Endothelial cell (in vitro differentiated cells): Measurements from ENCODE around the gene LAPTM4A. TPM values are rescaled to one million over a fixed set of nuclear protein-coding genes. Genes with fewer than 3 reads are reported as not detected.

Experiments
- DNase-seq: peaks from one replicate; pipeline ENCODE4 v3.0.0; 2021; ENCODE audit warnings: low spot score
- H3K27ac Mint-ChIP-seq: one replicate; pipeline ENCODE4 v1.8.0; 2021; ENCODE audit warnings: mixed read lengths, inconsistent platforms; ENCODE audit not compliant: unreplicated experiment
- H3K27me3 Mint-ChIP-seq: one replicate; pipeline ENCODE4 v1.8.0; 2021; ENCODE audit warnings: mild to moderate bottlenecking, moderate library complexity, mixed read lengths, inconsistent platforms; ENCODE audit not compliant: unreplicated experiment
- H3K36me3 Mint-ChIP-seq: one replicate; pipeline ENCODE4 v1.8.0; 2021; ENCODE audit warnings: mild to moderate bottlenecking, low read depth, mixed read lengths, inconsistent platforms; ENCODE audit not compliant: unreplicated experiment
- H3K4me1 Mint-ChIP-seq: one replicate; pipeline ENCODE4 v1.8.0; 2021; ENCODE audit warnings: mild to moderate bottlenecking, mixed read lengths, inconsistent platforms; ENCODE audit not compliant: unreplicated experiment
- H3K4me3 Mint-ChIP-seq: one replicate; pipeline ENCODE4 v1.8.0; 2021; ENCODE audit warnings: mild to moderate bottlenecking, mixed read lengths, inconsistent platforms; ENCODE audit not compliant: unreplicated experiment
- H3K9me3 Mint-ChIP-seq: one replicate; pipeline ENCODE4 v1.8.0; 2021; ENCODE audit warnings: mixed read lengths, inconsistent platforms; ENCODE audit not compliant: unreplicated experiment
- total RNA-seq: library from RNA; stranded (reverse); fragmentation: NEBNext Ultra II Directional; extraction: Animal tissue kit (Norgen Biotek cat#: 25700); gene quantifications from one replicate; pipeline ENCODE4 v1.2.1, GENCODE V29; 2021; ENCODE audit not compliant: unreplicated experiment
- TF ChIP-seq, protein P1 (sequence below): fragments of 200-600 bp; sonication (generic); IDR thresholded peaks from one replicate; pipeline ENCODE4 v1.5.0; 2021; ENCODE audit warnings: antibody characterized with exemption; ENCODE audit not compliant: unreplicated experiment

LAPTM4A gene
- total RNA-seq, 1 donor from 2014 or later, result 264 TPM

DNA sequence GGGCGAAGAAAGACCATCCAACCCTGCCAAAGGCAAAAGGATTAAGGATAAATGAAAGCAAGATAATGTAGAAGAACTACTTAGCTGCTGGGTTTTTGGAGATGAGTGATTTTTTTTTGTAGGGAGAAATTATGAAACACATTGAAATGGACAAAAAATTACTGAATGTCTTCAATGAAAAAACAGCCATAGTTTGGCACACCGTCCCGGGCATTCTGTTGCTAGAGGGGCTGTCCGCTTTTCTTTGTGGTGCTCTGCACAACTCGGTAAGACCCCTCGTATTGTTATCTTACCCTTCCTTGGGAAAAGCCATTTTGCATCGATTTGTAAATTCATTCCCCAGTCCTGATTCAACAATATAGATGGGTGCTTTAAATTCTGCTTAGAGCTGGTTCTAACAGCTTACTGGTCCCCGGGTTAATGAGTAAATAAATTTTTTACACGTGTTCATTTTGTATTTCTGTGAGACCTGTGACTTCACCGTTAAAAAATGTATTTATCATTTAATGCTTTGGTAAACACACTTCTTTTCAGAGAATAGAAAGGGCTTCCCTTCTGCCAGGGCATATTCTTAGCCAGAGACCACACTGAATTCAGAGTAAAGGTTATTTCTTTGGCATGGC is 912 bp upstream of the LAPTM4A start:
- Mint-ChIP-seq H3K27me3 (peaks cover 4% of the 10 kb centered on the region), H3K36me3 (peaks cover 5% of the 10 kb centered on the region), H3K27ac (no peak overlapping the region), H3K4me1 (peaks cover 29% of the 10 kb centered on the region), H3K4me3 (no peak overlapping the region), H3K9me3 (no peaks in the 10 kb centered on the region)
- DNase-seq, result no peak
- TF ChIP-seq, protein P1, sequence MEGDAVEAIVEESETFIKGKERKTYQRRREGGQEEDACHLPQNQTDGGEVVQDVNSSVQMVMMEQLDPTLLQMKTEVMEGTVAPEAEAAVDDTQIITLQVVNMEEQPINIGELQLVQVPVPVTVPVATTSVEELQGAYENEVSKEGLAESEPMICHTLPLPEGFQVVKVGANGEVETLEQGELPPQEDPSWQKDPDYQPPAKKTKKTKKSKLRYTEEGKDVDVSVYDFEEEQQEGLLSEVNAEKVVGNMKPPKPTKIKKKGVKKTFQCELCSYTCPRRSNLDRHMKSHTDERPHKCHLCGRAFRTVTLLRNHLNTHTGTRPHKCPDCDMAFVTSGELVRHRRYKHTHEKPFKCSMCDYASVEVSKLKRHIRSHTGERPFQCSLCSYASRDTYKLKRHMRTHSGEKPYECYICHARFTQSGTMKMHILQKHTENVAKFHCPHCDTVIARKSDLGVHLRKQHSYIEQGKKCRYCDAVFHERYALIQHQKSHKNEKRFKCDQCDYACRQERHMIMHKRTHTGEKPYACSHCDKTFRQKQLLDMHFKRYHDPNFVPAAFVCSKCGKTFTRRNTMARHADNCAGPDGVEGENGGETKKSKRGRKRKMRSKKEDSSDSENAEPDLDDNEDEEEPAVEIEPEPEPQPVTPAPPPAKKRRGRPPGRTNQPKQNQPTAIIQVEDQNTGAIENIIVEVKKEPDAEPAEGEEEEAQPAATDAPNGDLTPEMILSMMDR, result no peak

DNA sequence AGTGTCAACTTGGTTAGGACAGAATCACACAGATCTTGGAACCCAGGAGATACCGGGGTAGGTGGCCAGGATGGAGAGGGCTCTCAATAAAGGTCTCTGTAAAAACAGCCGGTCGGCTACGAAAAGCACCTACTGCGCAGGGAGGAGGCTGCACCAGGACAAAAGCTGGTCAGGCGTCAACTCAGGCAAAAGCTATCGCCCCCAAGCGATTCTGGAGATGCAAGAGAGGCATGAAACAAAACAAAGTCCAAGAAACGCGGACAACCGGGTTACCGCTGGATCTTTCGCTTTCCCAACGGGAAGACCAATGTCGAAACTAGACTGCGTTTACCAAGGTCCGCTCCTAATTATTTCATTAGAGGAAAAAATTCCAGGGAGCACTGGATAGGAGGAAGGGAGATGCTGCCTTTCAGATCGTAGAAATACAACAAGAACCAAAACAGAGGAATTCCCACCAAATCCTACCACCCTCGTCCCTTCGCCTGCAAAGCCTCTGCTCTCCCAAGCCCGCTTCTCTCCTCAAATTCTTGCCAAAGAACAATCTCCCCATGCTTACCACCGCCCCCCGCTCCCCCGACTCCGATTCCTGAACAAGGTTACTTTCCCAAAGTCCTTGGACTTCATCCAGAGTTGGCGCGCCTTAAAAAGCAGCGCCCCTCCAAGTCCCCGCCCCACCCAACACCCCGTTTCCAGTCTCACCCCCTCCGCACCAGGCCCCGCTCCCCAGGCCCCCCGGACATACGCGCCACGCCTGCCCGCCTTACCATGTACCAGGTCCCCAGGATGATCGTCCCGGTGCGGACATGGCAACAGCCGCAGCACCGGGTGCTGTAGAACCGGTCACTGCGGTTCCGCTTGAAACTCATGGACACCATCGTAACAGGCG is 539 bp downstream of the LAPTM4A start:
- H3K4me3 Mint-ChIP-seq, result no peak overlapping the region
- H3K36me3 Mint-ChIP-seq, result peaks cover 5% of the 10 kb centered on the region
- H3K4me1 Mint-ChIP-seq, result peaks cover 31% of the 10 kb centered on the region
- TF ChIP-seq, protein P1, result no peak
- peaks cover 4% of the 10 kb centered on the region for H3K27me3 Mint-ChIP-seq
- no peak overlapping the region for H3K27ac Mint-ChIP-seq
- H3K9me3 Mint-ChIP-seq, result no peaks in the 10 kb centered on the region
- DNase-seq, result peak; percentile 53

DNA sequence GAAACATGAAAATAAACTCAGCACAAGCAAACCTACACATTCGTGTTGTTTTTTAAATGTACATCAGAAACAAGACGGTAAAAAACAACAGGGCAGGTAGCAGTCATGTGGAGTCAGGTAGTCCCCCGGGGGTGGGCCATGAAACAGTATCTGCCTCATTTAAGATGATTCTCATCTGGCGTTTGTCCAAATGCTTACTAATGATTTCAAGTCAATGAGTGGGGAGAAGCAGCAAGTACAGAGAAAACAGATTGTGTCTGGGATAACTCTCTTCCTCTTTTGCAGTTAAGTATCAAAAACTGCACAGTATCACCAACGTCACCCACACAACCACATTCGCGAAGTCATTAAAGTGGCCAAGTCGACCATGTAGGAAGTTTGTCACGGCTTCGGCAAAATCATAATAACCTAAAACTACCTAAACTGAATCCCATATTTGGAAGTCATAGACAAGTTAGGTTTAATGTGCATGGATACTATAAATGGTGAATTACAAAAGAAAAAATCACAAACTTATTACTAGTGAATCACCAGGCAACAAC is 1.3 kb downstream of the LAPTM4A start:
- H3K4me1 Mint-ChIP-seq, result peaks cover 35% of the 10 kb centered on the region
- H3K27ac Mint-ChIP-seq, result no peak overlapping the region
- no peak overlapping the region for H3K4me3 Mint-ChIP-seq
- peaks cover 5% of the 10 kb centered on the region for H3K36me3 Mint-ChIP-seq
- DNase-seq, result no peak
- TF ChIP-seq, protein P1, result no peak
- peaks cover 4% of the 10 kb centered on the region for H3K27me3 Mint-ChIP-seq
- H3K9me3 Mint-ChIP-seq, result no peaks in the 10 kb centered on the region

DNA sequence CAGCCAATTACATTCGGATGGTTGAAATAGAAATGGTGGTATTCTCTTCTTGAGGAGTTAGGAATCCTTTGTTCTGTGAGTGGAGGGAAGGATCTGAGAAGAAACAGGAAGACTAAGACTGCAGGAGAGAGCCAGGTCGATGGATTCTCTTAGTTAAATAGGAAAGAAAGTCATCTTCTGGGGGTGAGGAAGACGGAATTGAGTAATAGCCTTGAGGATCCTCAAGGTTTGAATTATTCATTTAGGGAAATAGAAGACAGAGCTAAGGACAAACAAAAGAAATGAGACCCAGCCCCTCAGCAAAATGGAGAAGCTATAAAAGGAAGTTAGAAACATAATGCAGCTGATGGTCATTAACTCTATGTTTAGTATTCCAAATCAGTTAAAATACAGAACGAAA is 1.8 kb downstream of the LAPTM4A start:
- TF ChIP-seq, protein P1, result no peak
- Mint-ChIP-seq H3K4me3 (no peak overlapping the region), H3K36me3 (peaks cover 5% of the 10 kb centered on the region), H3K27ac (no peak overlapping the region), H3K27me3 (peaks cover 4% of the 10 kb centered on the region), H3K4me1 (peaks cover 38% of the 10 kb centered on the region), H3K9me3 (no peaks in the 10 kb centered on the region)
- DNase-seq, result no peak
